Activated CD8-positive, alpha-beta T cell treated with anti-CD3 and anti-CD28 coated beads, Interleukin-2, amount 10 ng/mL, durations not matched to agents 7 days and 5 days (primary cell): ENCODE results near the gene RELN. TPM values are rescaled to one million over a fixed set of nuclear protein-coding genes. Genes with fewer than 3 reads are reported as not detected.

Experiments
- ATAC-seq: fragments of 150-1000 bp; cut with Tn5 transposase; one replicate; pipeline ENCODE4 v1.10.0; 2021; ENCODE audit warnings: moderate library complexity
- CTCF ChIA-PET: fragments of 350-600 bp; sonication (Branson Sonifier 250); formaldehyde crosslinking; loops from one replicate; lab custom pipeline; 2021; ENCODE audit warnings: antibody characterized with exemption; lab: Charles Lee
- POLR2A ChIA-PET: fragments of 350-600 bp; sonication (Branson Sonifier 250); formaldehyde crosslinking; loops from one replicate; lab custom pipeline; 2021; ENCODE audit warnings: antibody characterized with exemption; lab: Charles Lee
- DNase-seq: peaks from one replicate; pipeline ENCODE4 v3.0.0-alpha.2; 2020
- H3K27ac Mint-ChIP-seq: one replicate; pipeline ENCODE4 v1.8.0; 2021; ENCODE audit warnings: mild to moderate bottlenecking, mixed read lengths
- H3K27me3 Mint-ChIP-seq: one replicate; pipeline ENCODE4 v1.8.0; 2021; ENCODE audit warnings: low read depth, mixed read lengths
- H3K36me3 Mint-ChIP-seq: one replicate; pipeline ENCODE4 v1.8.0; 2021; ENCODE audit warnings: low read depth, mixed read lengths
- H3K4me1 Mint-ChIP-seq: one replicate; pipeline ENCODE4 v1.8.0; 2021; ENCODE audit warnings: low read depth, mixed read lengths
- H3K4me3 Mint-ChIP-seq: one replicate; pipeline ENCODE4 v1.8.0; 2021; ENCODE audit warnings: mild to moderate bottlenecking, mixed read lengths
- H3K9me3 Mint-ChIP-seq: one replicate; pipeline ENCODE4 v1.8.0; 2022; ENCODE audit warnings: mixed read lengths; ENCODE audit not compliant: insufficient read depth
- total RNA-seq, 2 experiments: library from RNA; stranded (reverse); gene quantifications; one replicate each; pipeline ENCODE4 v1.2.3, GENCODE V29; 2021

Gene RELN
- total RNA-seq, 2 experiments from 2014 or later, result not detected

DNA sequence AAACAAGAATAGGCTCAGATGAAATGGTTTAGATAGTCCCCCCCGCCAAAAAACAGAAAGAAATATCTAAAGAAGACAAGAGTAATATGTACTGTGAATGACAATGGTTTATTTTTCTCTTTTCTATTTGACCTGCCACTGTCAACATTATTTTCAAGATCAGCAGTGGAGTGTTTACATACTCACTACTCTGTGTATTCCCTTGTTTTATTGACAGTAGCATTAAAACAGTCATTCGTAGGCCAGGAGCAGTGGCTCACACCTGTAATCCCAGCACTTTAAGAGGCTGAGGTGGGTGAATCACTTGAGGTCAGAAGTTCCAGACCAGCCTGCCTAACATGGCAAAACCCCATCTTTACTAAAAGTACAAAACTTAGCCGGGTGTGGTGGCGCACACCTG is 298.2 kb downstream of the RELN start:
- ATAC-seq, result no peak
- no peak for DNase-seq
- no peaks in the 10 kb centered on the region for H3K36me3 Mint-ChIP-seq
- no peak overlapping the region for H3K27ac Mint-ChIP-seq
- H3K4me3 Mint-ChIP-seq, result no peak overlapping the region
- POLR2A ChIA-PET, result no interaction called here
- CTCF ChIA-PET, result no interaction called here
- H3K4me1 Mint-ChIP-seq, result no peaks in the 10 kb centered on the region
- no peaks in the 10 kb centered on the region for H3K9me3 Mint-ChIP-seq
- H3K27me3 Mint-ChIP-seq, result no peaks in the 10 kb centered on the region

DNA sequence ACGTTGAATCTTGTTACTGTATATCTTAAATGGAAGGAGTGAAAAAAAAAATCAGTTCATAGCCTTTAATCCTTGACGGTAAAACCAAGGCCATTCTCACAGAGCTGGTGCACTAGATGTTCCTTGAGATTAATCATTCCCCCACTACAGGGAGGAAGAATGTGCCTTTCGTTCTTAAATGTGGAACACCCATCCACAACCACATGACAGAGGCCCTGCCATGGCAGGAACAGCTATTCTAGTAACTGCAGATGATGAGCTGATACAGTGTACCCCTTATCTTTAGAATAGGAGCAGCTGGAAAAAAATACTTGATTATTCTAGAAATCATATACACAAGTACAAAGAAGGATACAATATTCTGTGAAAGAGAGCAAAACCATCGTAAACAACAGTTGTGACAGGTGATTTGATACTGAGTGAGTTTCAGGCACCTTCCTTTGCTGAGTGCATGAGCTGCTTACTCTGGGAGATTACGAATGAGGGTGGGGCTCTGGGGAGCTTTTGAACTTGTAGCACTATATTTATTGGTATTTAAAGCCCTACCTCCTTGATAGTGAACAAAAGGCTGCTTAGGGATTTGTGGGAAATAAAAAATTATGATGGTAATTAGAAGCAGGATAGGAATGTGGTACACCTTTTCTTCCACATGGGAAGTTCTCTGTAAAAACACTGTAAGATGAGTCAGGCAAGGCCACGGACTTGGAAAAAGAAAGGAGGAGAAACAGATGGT is 299.1 kb downstream of the RELN start:
- Mint-ChIP-seq H3K9me3 (no peaks in the 10 kb centered on the region), H3K36me3 (no peaks in the 10 kb centered on the region), H3K27me3 (no peaks in the 10 kb centered on the region), H3K4me3 (no peak overlapping the region), H3K4me1 (no peaks in the 10 kb centered on the region), H3K27ac (no peak overlapping the region)
- ATAC-seq (no peak), DNase-seq (no peak)
- ChIA-PET CTCF (interaction anchor here (0.6 kb wide), 1 partner anchor 72 kb away, joined by 6 read pairs; no protein-coding TSS in a partner anchor), POLR2A (no interaction called here)

DNA sequence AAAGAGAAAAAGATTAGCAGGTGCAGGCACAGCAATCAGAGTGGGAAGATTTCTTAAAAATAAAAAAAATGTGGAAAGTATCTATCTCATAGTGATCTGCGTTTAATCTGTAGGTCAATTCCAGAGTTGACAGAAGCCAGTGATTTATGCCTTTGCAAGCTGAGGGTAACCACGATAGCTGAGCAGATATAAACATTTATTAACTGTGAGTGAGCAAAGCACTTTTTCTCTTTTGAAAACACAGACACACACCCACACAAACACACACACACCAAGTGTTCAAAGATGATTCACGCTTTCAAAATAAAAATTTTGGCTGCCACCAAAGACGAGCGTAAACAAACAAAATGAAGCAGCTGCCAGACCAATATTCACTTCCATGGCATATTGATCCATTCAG is 300.2 kb downstream of the RELN start:
- H3K27me3 Mint-ChIP-seq, result no peaks in the 10 kb centered on the region
- H3K4me3 Mint-ChIP-seq, result no peak overlapping the region
- no peak for ATAC-seq
- H3K9me3 Mint-ChIP-seq, result no peaks in the 10 kb centered on the region
- H3K27ac Mint-ChIP-seq, result no peak overlapping the region
- H3K36me3 Mint-ChIP-seq, result no peaks in the 10 kb centered on the region
- POLR2A ChIA-PET, result no interaction called here
- CTCF ChIA-PET, result no interaction called here
- H3K4me1 Mint-ChIP-seq, result no peaks in the 10 kb centered on the region
- no peak for DNase-seq

DNA sequence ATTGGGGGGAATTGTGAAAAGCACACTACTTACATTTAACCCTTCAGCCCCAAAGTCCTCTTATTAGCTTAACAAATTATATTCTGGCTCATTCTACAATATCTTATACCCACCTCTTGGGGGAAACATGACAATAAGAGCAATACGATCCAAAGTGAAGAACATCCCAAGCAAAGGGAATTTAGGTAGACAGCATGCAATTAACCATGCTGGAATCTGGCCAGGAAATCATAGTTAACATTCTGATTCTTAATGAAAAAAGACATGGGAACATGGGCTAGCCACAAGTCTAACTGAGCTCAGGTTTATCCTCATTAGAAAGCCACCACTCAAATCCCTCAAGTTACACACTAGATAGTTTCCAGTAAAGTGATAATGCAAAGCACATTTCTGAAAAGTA is 301.5 kb downstream of the RELN start:
- Mint-ChIP-seq H3K27ac (no peak overlapping the region), H3K27me3 (no peaks in the 10 kb centered on the region), H3K9me3 (no peaks in the 10 kb centered on the region), H3K4me1 (no peaks in the 10 kb centered on the region), H3K36me3 (no peaks in the 10 kb centered on the region), H3K4me3 (no peak overlapping the region)
- DNase-seq (no peak), ATAC-seq (no peak)
- ChIA-PET CTCF (no interaction called here), POLR2A (no interaction called here)

DNA sequence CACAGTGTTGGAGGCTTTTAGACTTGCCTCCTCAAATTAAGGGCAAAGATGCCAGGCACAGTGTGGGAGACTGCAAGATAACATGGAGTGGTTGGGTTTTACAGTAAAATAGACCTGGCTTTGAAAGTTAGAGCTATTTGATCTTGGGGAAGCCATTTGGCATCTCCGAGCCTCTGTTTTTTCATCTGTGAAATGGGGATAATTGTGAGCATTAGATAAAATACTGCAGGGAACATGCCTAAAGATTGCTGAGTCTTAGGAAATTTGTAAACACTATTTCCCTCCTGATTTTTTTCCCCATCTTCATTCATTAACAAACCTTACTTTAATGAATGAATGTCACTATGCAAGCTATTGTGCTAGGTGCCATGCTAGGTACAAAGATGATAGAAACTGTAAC is 302.2 kb downstream of the RELN start:
- ATAC-seq (no peak), DNase-seq (no peak)
- H3K36me3 Mint-ChIP-seq, result no peaks in the 10 kb centered on the region
- H3K27me3 Mint-ChIP-seq, result no peaks in the 10 kb centered on the region
- H3K9me3 Mint-ChIP-seq, result no peaks in the 10 kb centered on the region
- no peak overlapping the region for H3K27ac Mint-ChIP-seq
- no peak overlapping the region for H3K4me3 Mint-ChIP-seq
- POLR2A ChIA-PET, result no interaction called here
- CTCF ChIA-PET, result no interaction called here
- no peaks in the 10 kb centered on the region for H3K4me1 Mint-ChIP-seq

DNA sequence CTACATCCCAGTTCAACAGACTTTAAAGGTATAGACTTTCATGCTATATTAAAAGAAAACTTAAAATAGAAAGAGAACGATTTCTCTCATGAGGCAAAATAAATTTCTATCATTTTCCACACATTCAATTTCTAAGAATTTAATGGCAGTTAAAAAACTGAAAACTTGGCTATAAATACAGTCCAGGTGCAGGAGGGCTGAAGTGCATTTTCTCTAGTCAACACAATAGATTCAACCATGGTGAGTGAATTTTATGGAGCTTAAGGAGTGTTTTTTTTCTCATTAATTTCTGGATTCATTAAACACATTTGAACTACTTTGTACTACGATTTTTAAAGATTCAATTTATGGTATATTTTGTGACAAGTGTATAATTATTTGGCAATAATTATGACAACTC is 302.7 kb downstream of the RELN start:
- ChIA-PET POLR2A (no interaction called here), CTCF (no interaction called here)
- H3K4me3 Mint-ChIP-seq, result no peak overlapping the region
- no peaks in the 10 kb centered on the region for H3K4me1 Mint-ChIP-seq
- H3K9me3 Mint-ChIP-seq, result no peaks in the 10 kb centered on the region
- ATAC-seq (no peak), DNase-seq (no peak)
- no peaks in the 10 kb centered on the region for H3K27me3 Mint-ChIP-seq
- H3K36me3 Mint-ChIP-seq, result no peaks in the 10 kb centered on the region
- H3K27ac Mint-ChIP-seq, result no peak overlapping the region

DNA sequence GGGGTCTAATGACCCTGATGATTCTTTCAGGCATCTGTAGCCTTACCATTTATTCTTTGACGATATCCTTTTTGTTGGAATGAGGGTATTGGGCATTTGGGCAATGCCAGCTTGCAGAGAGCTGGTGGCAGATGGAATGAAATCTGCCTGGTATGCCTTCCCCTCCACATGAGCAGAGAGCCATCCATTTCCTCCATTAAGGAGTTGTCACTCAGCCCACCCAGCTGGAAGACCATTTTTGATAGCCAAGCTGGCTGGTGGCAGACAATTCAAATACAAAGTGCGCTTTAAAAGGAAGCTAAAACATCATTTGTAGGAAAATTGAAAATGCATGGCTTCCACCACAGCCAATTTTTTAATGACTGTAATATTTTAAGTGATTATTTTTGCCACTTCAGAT is 303.4 kb downstream of the RELN start:
- no peak for ATAC-seq
- CTCF ChIA-PET, result no interaction called here

DNA sequence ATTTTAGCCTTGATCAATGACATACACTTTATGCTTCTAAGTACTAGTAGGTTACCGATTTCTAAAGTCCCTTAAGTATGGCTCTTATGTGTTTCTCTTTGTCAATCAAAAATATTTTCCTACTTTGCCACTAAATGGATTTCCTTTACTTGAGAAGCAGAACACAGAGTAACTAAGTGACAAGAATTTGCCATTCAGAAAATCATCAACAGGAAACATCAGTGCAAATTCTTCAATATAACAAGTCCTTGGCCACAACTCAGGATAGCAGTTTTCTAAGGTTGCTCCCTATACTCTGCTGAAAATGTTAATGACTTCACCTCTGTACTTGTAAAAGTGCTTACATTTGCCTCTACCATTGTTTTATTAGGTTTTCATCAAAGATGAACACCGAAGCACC is 303.8 kb downstream of the RELN start:
- DNase-seq, result no peak
- ChIA-PET POLR2A (no interaction called here), CTCF (no interaction called here)
- Mint-ChIP-seq H3K27ac (no peak overlapping the region), H3K27me3 (no peaks in the 10 kb centered on the region), H3K9me3 (no peaks in the 10 kb centered on the region), H3K4me1 (no peaks in the 10 kb centered on the region), H3K4me3 (no peak overlapping the region), H3K36me3 (no peaks in the 10 kb centered on the region)
- ATAC-seq, result no peak

More for the DNA sequence above, 303.4 kb downstream of the RELN start:
- DNase-seq, result no peak
- Mint-ChIP-seq H3K9me3 (no peaks in the 10 kb centered on the region), H3K4me1 (no peaks in the 10 kb centered on the region), H3K27ac (no peak overlapping the region), H3K27me3 (no peaks in the 10 kb centered on the region), H3K4me3 (no peak overlapping the region), H3K36me3 (no peaks in the 10 kb centered on the region)
- POLR2A ChIA-PET, result no interaction called here

DNA sequence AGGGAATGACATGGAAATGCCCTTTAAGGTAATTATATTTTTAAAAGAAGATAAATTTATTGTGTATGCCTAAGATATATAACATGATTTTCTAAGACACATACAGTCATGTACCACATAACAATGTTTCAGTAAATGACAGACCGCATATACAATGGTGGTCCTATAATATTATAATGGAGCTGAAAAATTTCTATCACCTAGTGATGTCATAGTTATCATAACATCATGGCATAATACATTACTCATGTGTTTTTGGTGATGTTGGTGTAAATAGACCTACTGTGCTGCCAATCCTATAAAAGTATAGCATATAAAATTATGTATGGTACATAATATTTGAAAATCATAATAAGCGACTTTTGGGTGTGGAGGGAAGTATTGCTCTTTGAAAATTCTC is 306.1 kb downstream of the RELN start:
- Mint-ChIP-seq H3K27me3 (no peaks in the 10 kb centered on the region), H3K9me3 (no peaks in the 10 kb centered on the region), H3K4me1 (no peaks in the 10 kb centered on the region), H3K4me3 (no peak overlapping the region), H3K27ac (no peak overlapping the region), H3K36me3 (no peaks in the 10 kb centered on the region)
- ATAC-seq, result no peak
- ChIA-PET CTCF (no interaction called here), POLR2A (no interaction called here)
- DNase-seq, result no peak

DNA sequence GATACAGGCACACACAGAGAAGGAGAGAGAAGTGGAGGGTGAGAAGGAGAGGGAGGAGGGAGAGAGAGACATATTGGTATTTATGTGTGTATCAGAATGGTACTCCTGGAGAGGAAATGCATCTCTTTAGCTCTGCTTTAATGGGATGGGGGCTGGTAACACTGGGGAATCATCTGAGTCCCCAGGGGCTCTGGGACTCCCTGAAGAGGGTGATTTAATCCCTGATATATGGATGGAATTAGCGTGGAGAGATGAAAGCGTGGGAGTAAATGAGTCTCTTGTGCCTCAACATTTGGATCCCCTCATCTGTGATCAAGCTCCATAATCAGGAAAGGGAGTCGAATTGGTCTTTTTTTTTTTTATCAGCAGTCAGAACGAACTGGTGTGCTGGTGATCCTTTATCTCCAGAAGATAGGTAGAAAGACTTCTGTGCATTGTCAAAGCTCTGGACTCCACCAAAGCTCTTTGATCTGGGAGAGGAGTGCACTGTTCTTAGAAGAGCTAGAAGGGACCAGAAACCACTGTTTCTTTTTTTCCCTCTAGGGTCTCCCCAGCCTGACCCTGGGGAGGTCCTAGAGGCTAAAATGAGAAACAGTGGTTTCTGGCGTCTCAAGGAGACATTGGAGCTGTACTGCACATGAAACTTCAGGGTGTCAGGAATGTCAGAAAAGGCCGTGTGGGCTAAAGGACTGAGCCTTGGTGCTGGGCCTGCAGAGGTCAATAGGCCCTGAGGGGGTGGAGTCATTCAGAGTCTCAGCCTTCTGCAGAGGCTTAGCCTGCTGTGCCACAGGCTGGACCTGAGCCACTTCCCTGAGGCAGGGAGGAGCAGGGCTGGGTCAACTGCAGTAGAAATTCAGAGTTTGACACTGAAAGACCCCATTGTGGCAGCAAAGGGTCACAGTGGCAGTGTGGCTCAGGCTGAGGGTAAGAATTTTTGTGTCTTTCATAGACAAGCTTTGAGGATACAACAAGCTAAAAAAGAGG is 309.0 kb downstream of the RELN start:
- no peak for ATAC-seq

DNA sequence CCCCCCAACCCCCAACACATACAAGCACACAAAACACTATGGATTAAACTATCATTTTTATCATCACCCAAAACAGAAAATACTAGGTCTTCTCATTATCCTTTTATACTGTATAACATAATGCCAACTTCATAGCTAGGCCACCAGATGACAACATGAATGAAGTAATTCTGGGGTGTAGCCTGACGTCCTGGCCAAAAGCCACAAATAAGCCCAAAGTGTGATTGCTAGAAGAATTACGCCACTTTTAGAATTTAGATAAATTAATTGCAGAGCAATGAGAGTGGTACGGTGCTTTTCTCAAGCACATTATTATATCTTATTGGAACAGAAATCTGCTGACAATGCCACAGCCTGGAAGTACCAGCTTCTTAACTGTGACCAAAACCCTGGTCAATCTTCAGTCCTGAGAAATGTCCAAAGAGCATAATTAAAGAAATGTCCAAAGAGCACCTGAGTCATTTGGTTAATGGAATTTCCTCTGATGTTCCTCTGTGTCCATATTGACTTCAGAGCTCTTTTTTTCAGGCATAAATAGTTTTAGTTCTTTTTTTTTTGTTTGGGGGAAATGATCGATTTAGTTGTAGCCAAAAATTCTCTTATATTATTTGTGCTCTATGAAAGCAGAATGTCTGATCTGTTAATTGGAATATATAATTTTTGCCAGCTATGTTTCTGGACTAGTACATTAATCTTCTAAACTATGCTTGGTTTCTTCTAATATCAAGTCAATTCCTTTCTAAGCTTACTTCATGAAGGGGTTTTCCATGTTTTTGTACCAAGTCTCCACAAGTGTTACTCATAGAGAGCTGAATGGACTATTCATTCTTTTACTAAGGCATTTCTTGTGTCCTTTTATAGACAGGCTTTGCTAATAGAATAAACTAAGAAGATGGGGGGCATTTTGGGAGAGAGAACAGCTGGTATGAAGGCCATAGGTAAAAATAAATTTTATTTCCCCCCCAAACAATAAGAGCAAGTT is 310.0 kb downstream of the RELN start:
- no peaks in the 10 kb centered on the region for H3K36me3 Mint-ChIP-seq
- no peaks in the 10 kb centered on the region for H3K4me1 Mint-ChIP-seq
- ChIA-PET POLR2A (no interaction called here), CTCF (no interaction called here)
- H3K27ac Mint-ChIP-seq, result no peak overlapping the region
- no peaks in the 10 kb centered on the region for H3K27me3 Mint-ChIP-seq
- no peaks in the 10 kb centered on the region for H3K9me3 Mint-ChIP-seq
- no peak for DNase-seq
- no peak overlapping the region for H3K4me3 Mint-ChIP-seq
- ATAC-seq, result no peak

More for the DNA sequence above, 309.0 kb downstream of the RELN start:
- no peak for DNase-seq
- CTCF ChIA-PET, result no interaction called here
- Mint-ChIP-seq H3K36me3 (no peaks in the 10 kb centered on the region), H3K27ac (no peak overlapping the region), H3K4me1 (no peaks in the 10 kb centered on the region), H3K9me3 (no peaks in the 10 kb centered on the region), H3K27me3 (no peaks in the 10 kb centered on the region), H3K4me3 (no peak overlapping the region)
- POLR2A ChIA-PET, result no interaction called here
